Glutamatergic neuron (in vitro differentiated cells): ENCODE data around the gene RMDN3. TPM values are rescaled to one million over a fixed set of nuclear protein-coding genes. Genes with fewer than 3 reads are reported as not detected.
A peak's percentile ranks its signal among the peaks of the same experiment; 100 is the strongest.

Experiments
- DNase-seq: peaks from one replicate; pipeline ENCODE4 v3.0.0; 2022
- H3K27ac Mint-ChIP-seq: one replicate; pipeline ENCODE4 v1.8.0; 2020; ENCODE audit warnings: mild to moderate bottlenecking, mixed read lengths, inconsistent platforms; ENCODE audit not compliant: unreplicated experiment
- H3K27me3 Mint-ChIP-seq: one replicate; pipeline ENCODE4 v1.8.0; 2020; ENCODE audit warnings: mild to moderate bottlenecking, moderate library complexity, mixed read lengths, inconsistent platforms; ENCODE audit not compliant: unreplicated experiment
- H3K36me3 Mint-ChIP-seq: one replicate; pipeline ENCODE4 v1.8.0; 2020; ENCODE audit warnings: mild to moderate bottlenecking, mixed read lengths, inconsistent platforms; ENCODE audit not compliant: unreplicated experiment
- H3K4me1 Mint-ChIP-seq: one replicate; pipeline ENCODE4 v1.8.0; 2020; ENCODE audit warnings: mild to moderate bottlenecking, low read depth, mixed read lengths, inconsistent platforms; ENCODE audit not compliant: unreplicated experiment
- H3K4me3 Mint-ChIP-seq: one replicate; pipeline ENCODE4 v1.8.0; 2020; ENCODE audit warnings: mild to moderate bottlenecking, mixed read lengths, inconsistent platforms; ENCODE audit not compliant: unreplicated experiment
- H3K9me3 Mint-ChIP-seq: one replicate; pipeline ENCODE4 v1.8.0; 2020; ENCODE audit warnings: mild to moderate bottlenecking, moderate library complexity, mixed read lengths, inconsistent platforms; ENCODE audit not compliant: unreplicated experiment
- CTCF ChIP-seq: fragments of 200-600 bp; sonication (generic); IDR thresholded peaks from one replicate; pipeline ENCODE4 v1.5.0; 2021; ENCODE audit not compliant: partially characterized antibody, unreplicated experiment
- total RNA-seq: library from RNA; stranded (reverse); fragmentation: NEBNext Ultra II Directional; extraction: Animal tissue kit (Norgen Biotek cat#: 25700); gene quantifications from one replicate; pipeline ENCODE4 v1.2.1, GENCODE V29; 2021; ENCODE audit not compliant: unreplicated experiment

RMDN3 gene
- total RNA-seq, 1 donor from 2014 or later = 37.1 TPM

- H3K36me3 Mint-ChIP-seq = peaks cover 5% of the 10 kb centered on the region
- H3K27me3 Mint-ChIP-seq = no peaks in the 10 kb centered on the region
- no peak overlapping the region for H3K27ac Mint-ChIP-seq
- H3K4me3 Mint-ChIP-seq = no peak overlapping the region
- DNase-seq = no peak
- TF ChIP-seq CTCF = no peak
- H3K9me3 Mint-ChIP-seq = no peaks in the 10 kb centered on the region
- no peaks in the 10 kb centered on the region for H3K4me1 Mint-ChIP-seq
Measured at GRCh38 chr15:40737048-40737447, 18.0 kb downstream of the RMDN3 start.

- H3K4me3 Mint-ChIP-seq = no peak overlapping the region
- no peak overlapping the region for H3K27ac Mint-ChIP-seq
- no peak for TF ChIP-seq CTCF
- H3K36me3 Mint-ChIP-seq = peaks cover 5% of the 10 kb centered on the region
- no peaks in the 10 kb centered on the region for H3K27me3 Mint-ChIP-seq
- H3K4me1 Mint-ChIP-seq = no peaks in the 10 kb centered on the region
- no peak for DNase-seq
- H3K9me3 Mint-ChIP-seq = no peaks in the 10 kb centered on the region
Measured at GRCh38 chr15:40736575-40736974, 18.5 kb downstream of the RMDN3 start.

- DNase-seq = no peak
- no peak for TF ChIP-seq CTCF
- no peaks in the 10 kb centered on the region for H3K27me3 Mint-ChIP-seq
- no peaks in the 10 kb centered on the region for H3K9me3 Mint-ChIP-seq
- H3K36me3 Mint-ChIP-seq = no peaks in the 10 kb centered on the region
- H3K27ac Mint-ChIP-seq = peak overlapping the region; percentile 80
- peaks cover 7% of the 10 kb centered on the region for H3K4me1 Mint-ChIP-seq
- peak overlapping the region; percentile 44 for H3K4me3 Mint-ChIP-seq
Measured at GRCh38 chr15:40731034-40731433, 24.0 kb downstream of the RMDN3 start.

- no peaks in the 10 kb centered on the region for H3K36me3 Mint-ChIP-seq
- H3K27me3 Mint-ChIP-seq = no peaks in the 10 kb centered on the region
- no peaks in the 10 kb centered on the region for H3K9me3 Mint-ChIP-seq
- TF ChIP-seq CTCF = no peak
- no peaks in the 10 kb centered on the region for H3K4me1 Mint-ChIP-seq
- H3K4me3 Mint-ChIP-seq = no peak overlapping the region
- no peak overlapping the region for H3K27ac Mint-ChIP-seq
- no peak for DNase-seq
Measured at GRCh38 chr15:40723919-40724318, 31.1 kb downstream of the RMDN3 start.

GRCh38 chr15:40722934-40723333 lies 32.1 kb downstream of the RMDN3 start:
- Mint-ChIP-seq H3K9me3 (no peaks in the 10 kb centered on the region), H3K27ac (no peak overlapping the region), H3K36me3 (no peaks in the 10 kb centered on the region), H3K27me3 (no peaks in the 10 kb centered on the region), H3K4me3 (no peak overlapping the region), H3K4me1 (no peaks in the 10 kb centered on the region)
- no peak for TF ChIP-seq CTCF
- DNase-seq = no peak
